Activated B cell treated with CpG ODN at 0.5 μM for 24 hours (primary cell): Measurements from ENCODE around the gene GRIPAP1. TPM values are rescaled to one million over a fixed set of nuclear protein-coding genes. Genes with fewer than 3 reads are reported as not detected.

ENCODE experiments used
- ATAC-seq: fragments of 200-7000 bp; cut with Tn5 transposase; one replicate; pipeline ENCODE4 v1.10.0; 2021; ENCODE audit warnings: low read depth, mild to moderate bottlenecking, moderate library complexity
- CTCF ChIA-PET: fragments of 350-600 bp; sonication (Branson Sonifier 250); formaldehyde crosslinking; loops from one replicate; lab custom pipeline; 2021; ENCODE audit warnings: antibody characterized with exemption; lab: Charles Lee
- POLR2A ChIA-PET: fragments of 350-600 bp; sonication (Branson Sonifier 250); formaldehyde crosslinking; loops from one replicate; lab custom pipeline; 2021; ENCODE audit warnings: antibody characterized with exemption; lab: Charles Lee
- DNase-seq: peaks from one replicate; pipeline ENCODE4 v3.0.0; 2022
- H3K27ac Mint-ChIP-seq: one replicate; pipeline ENCODE4 v1.8.0; 2020; ENCODE audit warnings: mixed read lengths
- H3K27me3 Mint-ChIP-seq: one replicate; pipeline ENCODE4 v1.8.0; 2021; ENCODE audit warnings: mixed read lengths
- H3K36me3 Mint-ChIP-seq: one replicate; pipeline ENCODE4 v1.8.0; 2021; ENCODE audit warnings: low read depth, mixed read lengths
- H3K4me1 Mint-ChIP-seq: one replicate; pipeline ENCODE4 v1.8.0; 2021; ENCODE audit warnings: mixed read lengths
- H3K4me3 Mint-ChIP-seq: one replicate; pipeline ENCODE4 v1.8.0; 2020; ENCODE audit warnings: mild to moderate bottlenecking, mixed read lengths
- H3K9me3 Mint-ChIP-seq: one replicate; pipeline ENCODE4 v1.8.0; 2020; ENCODE audit warnings: mixed read lengths
- CTCF ChIP-seq: fragments of 200-600 bp; IDR thresholded peaks from one replicate; pipeline ENCODE4 v1.8.0; 2022; ENCODE audit warnings: antibody characterized with exemption, mild to moderate bottlenecking
- intact Hi-C: fragments of 100-400 bp; cut with micrococcal nuclease; formaldehyde crosslinking; loops from one replicate; pipeline ENCODE4 v1.15.1; 2024
- total RNA-seq: library from RNA; stranded (reverse); gene quantifications from 2 replicates; pipeline ENCODE4 v1.2.3, GENCODE V29; 2022

The GRIPAP1 gene
- 97.3 and 117 TPM in 2 replicates for total RNA-seq

GRCh38 chrX:49002091-49002935 lies at the start of gene GRIPAP1:
GRIPAP1 (minus strand) TSS chrX:49002264; CDS start chrX:49002229, 35 bp downstream.
- peaks cover 22% of the 10 kb centered on the region for H3K36me3 Mint-ChIP-seq
- TF ChIP-seq CTCF: no peak

GRCh38 chrX:49043987-49044281 lies 41.9 kb upstream of the GRIPAP1 start:
- TF ChIP-seq CTCF: no peak
- peaks cover 7% of the 10 kb centered on the region for H3K36me3 Mint-ChIP-seq
- H3K4me3 Mint-ChIP-seq: peak overlapping the region; percentile 89
- H3K27ac Mint-ChIP-seq: peak overlapping the region; percentile 82
- no peaks in the 10 kb centered on the region for H3K9me3 Mint-ChIP-seq
- intact Hi-C loops: loop anchor here (1.0 to 10.0 kb wide), 11 partner anchors 9 to 396 kb away; partner anchors contain the start of genes GRIPAP1, PQBP1, PRAF2 and TIMM17B
- POLR2A ChIA-PET: interaction anchor here (0.6 to 4.1 kb wide), 12 partner anchors 9 to 355 kb away, joined by 3 to 39 read pairs (median 4); partner anchors contain the start of genes GRIPAP1, OTUD5, PIM2 and PLP2
- no peaks in the 10 kb centered on the region for H3K27me3 Mint-ChIP-seq
- no peak for DNase-seq
- peaks cover 33% of the 10 kb centered on the region for H3K4me1 Mint-ChIP-seq
- no peak for ATAC-seq
- CTCF ChIA-PET: interaction anchor here (1.3 to 2.4 kb wide), 2 partner anchors 42 to 396 kb away, joined by 3 to 8 read pairs; partner anchors contain the start of gene GRIPAP1

More at GRCh38 chrX:49002091-49002935, at the start of gene GRIPAP1:
- CTCF ChIA-PET: interaction anchor here (0.6 kb wide), 1 partner anchor 41 kb away, joined by 3 read pairs; the partner anchor contains the start of gene TFE3
- peak within 1 kb of the TSS; percentile 99 for H3K4me3 Mint-ChIP-seq
- POLR2A ChIA-PET: interaction anchor here (0.5 to 1.8 kb wide), 38 partner anchors 10 to 1857 kb away, joined by 3 to 39 read pairs (median 5); partner anchors contain the start of genes HDAC6, PLP2, PQBP1 and RBM10
- intact Hi-C loops: loop anchor here (1.0 to 5.0 kb wide), 6 partner anchors 41 to 267 kb away; partner anchors contain the start of genes PIM2, PLP2, PPP1R3F and PQBP1
- peaks cover 24% of the 10 kb centered on the region for H3K4me1 Mint-ChIP-seq
- peak within 1 kb of the TSS; percentile 97 for H3K27ac Mint-ChIP-seq
- DNase-seq (peak; percentile 52), ATAC-seq (peak; percentile 88)
- H3K27me3 Mint-ChIP-seq: no peaks in the 10 kb centered on the region
- no peaks in the 10 kb centered on the region for H3K9me3 Mint-ChIP-seq

GRCh38 chrX:49043220-49043986 lies 41.3 kb upstream of the GRIPAP1 start, which contains the start of gene TFE3:
TFE3 (minus strand) TSS chrX:49043357; CDS start chrX:49043226, 131 bp downstream.
- POLR2A ChIA-PET: interaction anchor here (0.6 to 4.1 kb wide), 27 partner anchors 10 to 1487 kb away, joined by 3 to 39 read pairs (median 3); partner anchors contain the start of genes GRIPAP1, HDAC6, KCND1 and OTUD5
- Mint-ChIP-seq H3K4me1 (peaks cover 33% of the 10 kb centered on the region), H3K27ac (peak within 1 kb of the TSS; percentile 85), H3K9me3 (no peaks in the 10 kb centered on the region), H3K27me3 (no peaks in the 10 kb centered on the region), H3K36me3 (peaks cover 13% of the 10 kb centered on the region), H3K4me3 (peak within 1 kb of the TSS; percentile 89)
- DNase-seq (peak; percentile 82), ATAC-seq (peak; percentile 86)
- no peak for TF ChIP-seq CTCF
- CTCF ChIA-PET: interaction anchor here (0.9 to 2.4 kb wide), 3 partner anchors 41 to 395 kb away, joined by 3 to 8 read pairs (median 3); partner anchors contain the start of genes GRIPAP1 and KCND1
- intact Hi-C loops: loop anchor here (1.0 to 10.0 kb wide), 11 partner anchors 10 to 395 kb away; partner anchors contain the start of genes GRIPAP1, PQBP1, PRAF2 and TIMM17B

- no peaks in the 10 kb centered on the region for H3K27me3 Mint-ChIP-seq
- ChIA-PET POLR2A (interaction anchor here (0.6 to 4.1 kb wide), 20 partner anchors 11 to 1486 kb away, joined by 3 to 39 read pairs (median 4); partner anchors contain the start of genes GRIPAP1, HDAC6, KCND1 and OTUD5), CTCF (interaction anchor here (0.9 to 2.4 kb wide), 4 partner anchors 40 to 395 kb away, joined by 3 to 8 read pairs (median 3); partner anchors contain the start of genes GRIPAP1 and KCND1)
- no peak for TF ChIP-seq CTCF
- peaks cover 20% of the 10 kb centered on the region for H3K36me3 Mint-ChIP-seq
- H3K9me3 Mint-ChIP-seq: no peaks in the 10 kb centered on the region
- peak overlapping the region; percentile 89 for H3K4me3 Mint-ChIP-seq
- intact Hi-C loops: loop anchor here (1.0 to 10.0 kb wide), 11 partner anchors 11 to 394 kb away; partner anchors contain the start of genes GRIPAP1, PQBP1, PRAF2 and TIMM17B
- DNase-seq (no peak), ATAC-seq (peak; percentile 1)
- peak overlapping the region; percentile 85 for H3K27ac Mint-ChIP-seq
- H3K4me1 Mint-ChIP-seq: peaks cover 33% of the 10 kb centered on the region
Measured at GRCh38 chrX:49042581-49043219, 40.6 kb upstream of the GRIPAP1 start.
